K562 (cell line): Measurements from ENCODE around the gene NDUFC2. TPM values are rescaled to one million over a fixed set of nuclear protein-coding genes. Genes with fewer than 3 reads are reported as not detected.

ENCODE experiments used
- PHF21A ChIP-seq: fragments of 450-650 bp; IDR thresholded peaks from 2 replicates; pipeline ENCODE4 v1.6.1; 2017; ENCODE audit warnings: low read depth, borderline replicate concordance
- PRDM10 ChIP-seq: fragments of 450-650 bp; IDR thresholded peaks from 2 replicates; pipeline ENCODE4 v1.6.1; 2018; ENCODE audit not compliant: partially characterized antibody
- SMARCA4 ChIP-seq: fragments of 450-650 bp; IDR thresholded peaks from 2 replicates; pipeline ENCODE4 v1.6.1; 2016
- SRSF7 ChIP-seq: fragments of 200-400 bp; formaldehyde crosslinking; optimal IDR thresholded peaks from 2 replicates; pipeline ENCODE3; 2017; ENCODE audit warnings: mild to moderate bottlenecking, low read depth, low read length
- ZBTB26 ChIP-seq: fragments of 450-650 bp; formaldehyde crosslinking; IDR thresholded peaks from 2 replicates; pipeline ENCODE4 v1.4.0; 2022; ENCODE audit warnings: missing genetic modification characterization
- ZBTB40 ChIP-seq, 2 experiments: fragments of 450-650 bp in 1 of 2; sonication (generic) in 1 of 2; formaldehyde crosslinking in 1 of 2; IDR thresholded peaks; 2 replicates each; pipeline versions ENCODE4 v1.7.1 to v1.9.0; 2016 to 2022; ENCODE audit warnings: inconsistent platforms in 1 of 2, mild to moderate bottlenecking in 1 of 2, missing genetic modification reagents in 1 of 2
- ZBTB8A ChIP-seq: fragments of 450-650 bp; IDR thresholded peaks from 2 replicates; pipeline ENCODE4 v1.6.1; 2018; ENCODE audit warnings: mild to moderate bottlenecking, moderate library complexity; ENCODE audit not compliant: partially characterized antibody
- ZNF778 ChIP-seq: fragments of 450-650 bp; formaldehyde crosslinking; IDR thresholded peaks from 2 replicates; pipeline ENCODE4 v1.4.0; 2020; ENCODE audit warnings: mild to moderate bottlenecking, moderate library complexity
- polyA plus RNA-seq, 8 experiments: library from polyadenylated mRNA; depleted of rRNA in 4 of 8; stranded (reverse) in 5 of 8; unstranded in 3 of 8; fragments of >200 nt; fragmentation: Nextera tagmentation in 2 of 8; fragmentation: Illumina TruSeq in 1 of 8; extraction: Ambion mirVana in 2 of 8; extraction: Trizol in 1 of 8; gene quantifications; 2 replicates each; pipeline versions ENCODE4 v1.2.1 to v1.2.3, GENCODE V29; 2011 to 2014; ENCODE audit warnings: inconsistent platforms in 1 of 8, missing spikeins in 1 of 8
- total RNA-seq, 7 experiments: library from RNA; depleted of rRNA in 6 of 7; stranded (reverse); fragments of >200 nt in 6 of 7; fragmentation: Illumina TruSeq in 2 of 7; extraction: Trizol in 2 of 7; gene quantifications; 2 replicates each; pipeline versions ENCODE4 v1.2.1 to v1.2.3, GENCODE V29; 2011 to 2021; ENCODE audit warnings: low replicate concordance in 1 of 7

NDUFC2 gene
- total and polyA plus RNA-seq, 9 of the 15 experiments (the other 6 are each of a cell fraction or from before 2014, with no cell fraction given), result 168 to 1,119 (median 442) TPM

- TF ChIP-seq ZBTB26 (CRISPR knock-in tag) (no peak), PHF21A (no peak), ZNF778 (no peak), SMARCA4 (no peak), ZBTB40 (IDR thresholded peaks at IDR 0.05) (no peak), ZBTB40 (CRISPR knock-in tag; IDR thresholded peaks at IDR 0.05) (0 out of 2 replicates have a peak, but pooled peaks have one; percentile 5), PRDM10 (no peak), ZBTB8A (no peak), SRSF7 (no peak)
These were observed 1.2 kb downstream of the NDUFC2 start (continued) for GRCh38 chr11:78078218-78079167.
